Astrocyte (in vitro differentiated cells and primary cell): ENCODE measurements around the gene FASTKD2.

Source experiments
- EZH2 ChIP-seq: IDR thresholded peaks from 2 replicates; pipeline ENCODE4 v1.6.1; 2012; ENCODE audit warnings: mild to moderate bottlenecking, low read length, inconsistent platforms; ENCODE audit not compliant: insufficient read depth
- TF ChIP-seq, protein P1 (sequence below): IDR thresholded peaks from 2 replicates; pipeline ENCODE4 v1.5.1; 2011; ENCODE audit warnings: low read depth, mild to moderate bottlenecking, inconsistent platforms, low read length, moderate library complexity; ENCODE audit not compliant: insufficient read depth

DNA sequence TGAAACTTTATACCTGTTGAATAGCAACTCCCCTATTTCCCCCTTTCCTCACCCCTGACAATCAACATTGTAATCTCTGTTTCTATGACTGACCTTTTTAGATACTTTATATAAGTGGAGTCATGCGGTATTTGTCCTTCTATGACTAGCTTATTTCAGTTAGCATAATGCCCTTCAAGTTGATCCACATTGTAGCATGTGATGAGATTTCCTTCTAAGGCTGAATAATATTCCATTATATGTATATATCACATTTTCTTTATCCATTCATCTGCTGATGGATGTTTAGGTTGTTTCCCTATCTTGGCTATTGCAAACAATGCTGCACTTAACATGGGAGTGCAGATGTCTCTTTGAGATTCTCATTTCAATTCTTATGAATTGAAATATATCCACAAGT lies 9.5 kb downstream of the FASTKD2 start:
- TF ChIP-seq, protein P1, sequence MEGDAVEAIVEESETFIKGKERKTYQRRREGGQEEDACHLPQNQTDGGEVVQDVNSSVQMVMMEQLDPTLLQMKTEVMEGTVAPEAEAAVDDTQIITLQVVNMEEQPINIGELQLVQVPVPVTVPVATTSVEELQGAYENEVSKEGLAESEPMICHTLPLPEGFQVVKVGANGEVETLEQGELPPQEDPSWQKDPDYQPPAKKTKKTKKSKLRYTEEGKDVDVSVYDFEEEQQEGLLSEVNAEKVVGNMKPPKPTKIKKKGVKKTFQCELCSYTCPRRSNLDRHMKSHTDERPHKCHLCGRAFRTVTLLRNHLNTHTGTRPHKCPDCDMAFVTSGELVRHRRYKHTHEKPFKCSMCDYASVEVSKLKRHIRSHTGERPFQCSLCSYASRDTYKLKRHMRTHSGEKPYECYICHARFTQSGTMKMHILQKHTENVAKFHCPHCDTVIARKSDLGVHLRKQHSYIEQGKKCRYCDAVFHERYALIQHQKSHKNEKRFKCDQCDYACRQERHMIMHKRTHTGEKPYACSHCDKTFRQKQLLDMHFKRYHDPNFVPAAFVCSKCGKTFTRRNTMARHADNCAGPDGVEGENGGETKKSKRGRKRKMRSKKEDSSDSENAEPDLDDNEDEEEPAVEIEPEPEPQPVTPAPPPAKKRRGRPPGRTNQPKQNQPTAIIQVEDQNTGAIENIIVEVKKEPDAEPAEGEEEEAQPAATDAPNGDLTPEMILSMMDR = no peak
- TF ChIP-seq EZH2 = no peak
